ENCODE results near the gene DCDC2C.

GRCh38 chr2:3847397-3848052 lies 144.2 kb downstream of the DCDC2C start:
- TF ChIP-seq CTCF (IDR thresholded peaks at IDR 0.05), result no peak
- TF ChIP-seq RAD21 (conservative IDR thresholded peaks at IDR 0.05 in 1 of 2, IDR thresholded peaks at IDR 0.05 in 1 of 2), result no peak
- no peak for TF ChIP-seq POLR2A (IDR thresholded peaks at IDR 0.05; ENCODE audit: low read length)
- no peak for TF ChIP-seq ESRRA (IDR thresholded peaks at IDR 0.05; ENCODE audit: borderline replicate concordance, low read length)
- no peak for TF ChIP-seq SREBF2 (IDR thresholded peaks at IDR 0.05)
- TF ChIP-seq, protein P1, sequence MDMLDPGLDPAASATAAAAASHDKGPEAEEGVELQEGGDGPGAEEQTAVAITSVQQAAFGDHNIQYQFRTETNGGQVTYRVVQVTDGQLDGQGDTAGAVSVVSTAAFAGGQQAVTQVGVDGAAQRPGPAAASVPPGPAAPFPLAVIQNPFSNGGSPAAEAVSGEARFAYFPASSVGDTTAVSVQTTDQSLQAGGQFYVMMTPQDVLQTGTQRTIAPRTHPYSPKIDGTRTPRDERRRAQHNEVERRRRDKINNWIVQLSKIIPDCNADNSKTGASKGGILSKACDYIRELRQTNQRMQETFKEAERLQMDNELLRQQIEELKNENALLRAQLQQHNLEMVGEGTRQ (IDR thresholded peaks at IDR 0.05), result no peak
- no peak for TF ChIP-seq HDAC2 (IDR thresholded peaks at IDR 0.05)
- TF ChIP-seq PBX3 (IDR thresholded peaks at IDR 0.05), result no peak
- TF ChIP-seq, protein P2, sequence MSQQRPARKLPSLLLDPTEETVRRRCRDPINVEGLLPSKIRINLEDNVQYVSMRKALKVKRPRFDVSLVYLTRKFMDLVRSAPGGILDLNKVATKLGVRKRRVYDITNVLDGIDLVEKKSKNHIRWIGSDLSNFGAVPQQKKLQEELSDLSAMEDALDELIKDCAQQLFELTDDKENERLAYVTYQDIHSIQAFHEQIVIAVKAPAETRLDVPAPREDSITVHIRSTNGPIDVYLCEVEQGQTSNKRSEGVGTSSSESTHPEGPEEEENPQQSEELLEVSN (IDR thresholded peaks at IDR 0.05; ENCODE audit: borderline replicate concordance, low read depth), result no peak

Measured in A549 (cell line).